ENCODE results near the gene PPP1R17.

The PPP1R17 gene

GRCh38 chr7:31687024-31687748 lies at the start of gene PPP1R17:
Gene PPP1R17, plus strand, starts transcription at chr7:31687215. Its CDS starts 5,227 bp downstream, at chr7:31692442.
- DNase-seq (no peak), ATAC-seq (no peak)

- DNase-seq, result no peak
- ATAC-seq, result no peak
Observed at GRCh38 chr7:31640381-31640780, 46.6 kb upstream of the PPP1R17 start.

- DNase-seq (no peak), ATAC-seq (no peak)
Observed at GRCh38 chr7:31642681-31643115, 44.3 kb upstream of the PPP1R17 start.

GRCh38 chr7:31646942-31647341 lies 40.1 kb upstream of the PPP1R17 start:
- no peak for DNase-seq
- ATAC-seq, result no peak

GRCh38 chr7:31647511-31647910 lies 39.5 kb upstream of the PPP1R17 start:
- no peak for ATAC-seq
- no peak for DNase-seq

GRCh38 chr7:31648288-31648687 lies 38.7 kb upstream of the PPP1R17 start:
- no peak for ATAC-seq
- DNase-seq, result no peak

GRCh38 chr7:31648880-31649279 lies 38.1 kb upstream of the PPP1R17 start:
- ATAC-seq, result no peak
- DNase-seq, result no peak

- DNase-seq, result no peak
- no peak for ATAC-seq
Observed at GRCh38 chr7:31651234-31652062, 35.6 kb upstream of the PPP1R17 start.

GRCh38 chr7:31652063-31652326 lies 35.0 kb upstream of the PPP1R17 start:
- ATAC-seq (no peak), DNase-seq (no peak)

GRCh38 chr7:31663072-31663471 lies 23.9 kb upstream of the PPP1R17 start:
- ATAC-seq (no peak), DNase-seq (no peak)

- DNase-seq, result no peak
- ATAC-seq, result no peak
Observed at GRCh38 chr7:31664890-31665289, 22.1 kb upstream of the PPP1R17 start.

GRCh38 chr7:31665546-31665945 lies 21.5 kb upstream of the PPP1R17 start:
- DNase-seq (no peak), ATAC-seq (no peak)

- DNase-seq (no peak), ATAC-seq (no peak)
Observed at GRCh38 chr7:31669461-31669860, 17.6 kb upstream of the PPP1R17 start.

GRCh38 chr7:31679574-31680305 lies 7.3 kb upstream of the PPP1R17 start:
- DNase-seq (no peak), ATAC-seq (no peak)

- ATAC-seq (no peak), DNase-seq (no peak)
Observed at GRCh38 chr7:31683445-31684225, 3.4 kb upstream of the PPP1R17 start.

GRCh38 chr7:31688372-31688771 lies 1.4 kb downstream of the PPP1R17 start:
- ATAC-seq (no peak), DNase-seq (no peak)

- DNase-seq (no peak), ATAC-seq (no peak)
Observed at GRCh38 chr7:31688996-31689395, 2.0 kb downstream of the PPP1R17 start.

- DNase-seq (no peak), ATAC-seq (no peak)
Observed at GRCh38 chr7:31690935-31691334, 3.9 kb downstream of the PPP1R17 start.

GRCh38 chr7:31692451-31692850 lies 5.4 kb downstream of the PPP1R17 start:
- ATAC-seq (no peak), DNase-seq (no peak)

- no peak for ATAC-seq
Observed at GRCh38 chr7:31692871-31693270, 5.9 kb downstream of the PPP1R17 start.

GRCh38 chr7:31695859-31696614 lies 9.0 kb downstream of the PPP1R17 start:
- DNase-seq (no peak), ATAC-seq (no peak)

More at GRCh38 chr7:31692871-31693270, 5.9 kb downstream of the PPP1R17 start:
- DNase-seq, result no peak
